Loucy (cell line): ENCODE results near the gene MAPRE3.

Source experiments
- H2AFZ ChIP-seq: fragments of 200-600 bp; sonication (generic); 2 replicates; pipeline ENCODE4 v1.6.0; 2016; ENCODE audit warnings: antibody characterized with exemption, mild to moderate bottlenecking, low read length, moderate library complexity
- H3F3A ChIP-seq: fragments of 200-600 bp; 2 replicates; pipeline ENCODE4 v1.6.0; 2016; ENCODE audit warnings: antibody characterized with exemption, low read depth, mild to moderate bottlenecking
- H3K27me3 ChIP-seq: fragments of 200-600 bp; sonication (generic); 2 replicates; pipeline ENCODE4 v1.6.1; 2014; ENCODE audit warnings: low read length, mild to moderate bottlenecking; ENCODE audit not compliant: insufficient read depth, poor library complexity, severe bottlenecking
- H3K36me3 ChIP-seq: fragments of 200-600 bp; sonication (generic); 2 replicates; pipeline ENCODE4 v1.6.1; 2016; ENCODE audit warnings: low read length; ENCODE audit not compliant: insufficient read depth
- H3K4me1 ChIP-seq: fragments of 200-600 bp; sonication (generic); 2 replicates; pipeline ENCODE4 v1.5.1; 2014; ENCODE audit warnings: low read length, mild to moderate bottlenecking; ENCODE audit not compliant: insufficient read depth, poor library complexity, severe bottlenecking
- H3K4me2 ChIP-seq: fragments of 200-600 bp; sonication (generic); 2 replicates; pipeline ENCODE4 v1.6.0; 2014; ENCODE audit warnings: antibody characterized with exemption, low read length, low read depth, mild to moderate bottlenecking; ENCODE audit not compliant: poor library complexity, severe bottlenecking
- H3K4me3 ChIP-seq: fragments of 200-600 bp; sonication (generic); 2 replicates; pipeline ENCODE4 v1.5.1; 2014; ENCODE audit warnings: low read length, mild to moderate bottlenecking, mixed read lengths; ENCODE audit not compliant: poor library complexity, severe bottlenecking
- H3K79me2 ChIP-seq: fragments of 200-600 bp; sonication (generic); 2 replicates; pipeline ENCODE4 v1.6.1; 2014; ENCODE audit warnings: low read length; ENCODE audit not compliant: insufficient read depth
- H3K9ac ChIP-seq: fragments of 200-600 bp; sonication (generic); 2 replicates; pipeline ENCODE4 v1.6.0; 2014; ENCODE audit warnings: mild to moderate bottlenecking, low read depth, low read length, moderate library complexity; ENCODE audit not compliant: poor library complexity, severe bottlenecking
- H3K9me2 ChIP-seq: fragments of 200-600 bp; sonication (generic); replicated peaks from 2 replicates; pipeline ENCODE4 v1.6.1; 2016; ENCODE audit warnings: low read depth, low read length, mixed read lengths
- H3K9me3 ChIP-seq: fragments of 200-600 bp; sonication (generic); 2 replicates; pipeline ENCODE4 v1.6.1; 2014; ENCODE audit warnings: mild to moderate bottlenecking, antibody characterized with exemption, low read length, low read depth; ENCODE audit not compliant: insufficient read depth
- H4K20me1 ChIP-seq: fragments of 200-600 bp; sonication (generic); 2 replicates; pipeline ENCODE4 v1.6.0; 2014; ENCODE audit warnings: antibody characterized with exemption, low read length, mild to moderate bottlenecking; ENCODE audit not compliant: insufficient read depth, poor library complexity, severe bottlenecking
- EZH2phosphoT487 ChIP-seq: fragments of 200-600 bp; IDR thresholded peaks from 2 replicates; pipeline ENCODE4 v1.6.1; 2018; ENCODE audit warnings: antibody characterized with exemption, mild to moderate bottlenecking, moderate library complexity, borderline replicate concordance
- TF ChIP-seq, protein P1 (sequence below): fragments of 200-600 bp; sonication (generic); conservative IDR thresholded peaks from 2 replicates; pipeline ENCODE4 v1.5.1; 2014; ENCODE audit warnings: mild to moderate bottlenecking, antibody characterized with exemption, low read length

Gene MAPRE3

GRCh38 chr2:27006602-27007415 is 36.4 kb downstream of the MAPRE3 start:
- Histone ChIP-seq H3K9me3 (no peaks in the 10 kb centered on the region), H3K9ac (no peak overlapping the region), H3K79me2 (no peaks in the 10 kb centered on the region), H3K4me2 (no peak overlapping the region), H3F3A (no peaks in the 10 kb centered on the region), H3K4me3 (no peak overlapping the region), H3K9me2 (no peaks in the 10 kb centered on the region), H3K4me1 (no peaks in the 10 kb centered on the region), H2AFZ (no peak overlapping the region), H3K36me3 (no peaks in the 10 kb centered on the region), H4K20me1 (no peaks in the 10 kb centered on the region), H3K27me3 (no peaks in the 10 kb centered on the region)
- TF ChIP-seq, protein P1, sequence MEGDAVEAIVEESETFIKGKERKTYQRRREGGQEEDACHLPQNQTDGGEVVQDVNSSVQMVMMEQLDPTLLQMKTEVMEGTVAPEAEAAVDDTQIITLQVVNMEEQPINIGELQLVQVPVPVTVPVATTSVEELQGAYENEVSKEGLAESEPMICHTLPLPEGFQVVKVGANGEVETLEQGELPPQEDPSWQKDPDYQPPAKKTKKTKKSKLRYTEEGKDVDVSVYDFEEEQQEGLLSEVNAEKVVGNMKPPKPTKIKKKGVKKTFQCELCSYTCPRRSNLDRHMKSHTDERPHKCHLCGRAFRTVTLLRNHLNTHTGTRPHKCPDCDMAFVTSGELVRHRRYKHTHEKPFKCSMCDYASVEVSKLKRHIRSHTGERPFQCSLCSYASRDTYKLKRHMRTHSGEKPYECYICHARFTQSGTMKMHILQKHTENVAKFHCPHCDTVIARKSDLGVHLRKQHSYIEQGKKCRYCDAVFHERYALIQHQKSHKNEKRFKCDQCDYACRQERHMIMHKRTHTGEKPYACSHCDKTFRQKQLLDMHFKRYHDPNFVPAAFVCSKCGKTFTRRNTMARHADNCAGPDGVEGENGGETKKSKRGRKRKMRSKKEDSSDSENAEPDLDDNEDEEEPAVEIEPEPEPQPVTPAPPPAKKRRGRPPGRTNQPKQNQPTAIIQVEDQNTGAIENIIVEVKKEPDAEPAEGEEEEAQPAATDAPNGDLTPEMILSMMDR = no peak
- no peak for TF ChIP-seq EZH2phosphoT487

DNA sequence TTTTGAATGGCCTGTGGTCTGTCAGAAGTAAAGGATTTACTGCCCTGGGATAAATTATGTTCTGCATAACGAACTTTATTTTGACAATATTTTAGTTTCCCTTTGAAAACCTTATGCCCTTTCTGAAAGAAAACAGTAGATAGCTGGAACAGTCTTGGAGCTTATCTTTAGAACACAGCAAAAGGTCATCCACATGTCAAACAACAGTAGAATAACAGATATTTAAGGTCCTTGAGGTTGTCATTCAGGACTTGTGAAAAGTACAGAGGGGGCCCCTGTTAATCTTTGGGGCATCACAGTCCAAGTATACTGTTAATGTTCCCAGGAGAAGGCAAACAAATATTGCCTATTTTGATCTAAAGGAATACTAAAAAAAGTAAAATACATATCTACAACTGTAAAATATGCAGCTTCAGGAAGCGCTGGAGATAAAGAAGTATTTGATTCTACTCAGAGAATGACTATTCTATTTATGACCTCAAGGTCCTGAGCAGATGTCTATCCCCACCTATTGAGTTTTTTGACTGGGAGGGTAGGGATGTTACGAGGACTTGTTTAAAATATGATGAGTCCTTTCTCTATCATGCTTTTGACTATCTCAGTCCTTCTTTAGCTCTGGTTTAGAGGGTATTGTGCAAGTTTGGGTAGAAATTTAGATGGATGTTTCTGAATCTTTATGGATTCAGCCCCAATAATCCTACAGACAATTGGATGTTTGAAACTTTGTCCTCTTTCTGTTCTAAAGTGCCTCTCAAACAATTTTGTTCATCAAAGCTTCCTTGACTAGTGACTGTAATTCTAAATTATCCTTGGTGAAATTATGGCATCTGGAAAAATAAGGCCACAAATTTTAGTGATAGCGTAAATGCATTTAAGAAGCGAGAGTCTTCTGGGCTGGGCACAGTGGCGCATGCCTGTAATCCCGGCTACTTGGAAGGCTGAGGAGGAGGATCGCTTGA is 37.3 kb downstream of the MAPRE3 start:
- Histone ChIP-seq H3K36me3 (no peaks in the 10 kb centered on the region), H3K4me3 (no peak overlapping the region), H3F3A (no peaks in the 10 kb centered on the region), H2AFZ (no peak overlapping the region), H3K9me2 (no peaks in the 10 kb centered on the region), H3K79me2 (no peaks in the 10 kb centered on the region), H3K27me3 (no peaks in the 10 kb centered on the region), H4K20me1 (no peaks in the 10 kb centered on the region), H3K9ac (no peak overlapping the region), H3K9me3 (no peaks in the 10 kb centered on the region), H3K4me1 (no peaks in the 10 kb centered on the region), H3K4me2 (no peak overlapping the region)
- TF ChIP-seq EZH2phosphoT487 = no peak
- TF ChIP-seq, protein P1 = no peak

- Histone ChIP-seq H3K9me2 (no peaks in the 10 kb centered on the region), H3F3A (no peaks in the 10 kb centered on the region), H2AFZ (no peak overlapping the region), H3K79me2 (no peaks in the 10 kb centered on the region), H3K4me3 (no peak overlapping the region), H3K4me1 (no peaks in the 10 kb centered on the region), H4K20me1 (no peaks in the 10 kb centered on the region), H3K9me3 (no peaks in the 10 kb centered on the region), H3K9ac (no peak overlapping the region), H3K4me2 (no peak overlapping the region), H3K36me3 (no peaks in the 10 kb centered on the region), H3K27me3 (no peaks in the 10 kb centered on the region)
- TF ChIP-seq, protein P1 = no peak
These were observed 38.2 kb downstream of the MAPRE3 start for GRCh38 chr2:27008678-27009077.
